Ectodermal cell (in vitro differentiated cells): ENCODE measurements around the gene KLHDC1.
"Not testable (repeated sequence)": the region's sequence is repeated elsewhere in the genome, so short reads cannot be mapped to it uniquely, and the experiment has no call there.

Source experiments
- H3K27ac ChIP-seq: 2 replicates; pipeline ENCODE4 v1.7.0; 2013; ENCODE audit warnings: mild to moderate bottlenecking, low read depth, low read length; ENCODE audit not compliant: insufficient read depth, poor library complexity, severe bottlenecking
- H3K27me3 ChIP-seq: 2 replicates; pipeline ENCODE4 v1.7.0; 2013; ENCODE audit warnings: mild to moderate bottlenecking, low read length; ENCODE audit not compliant: insufficient read depth, control insufficient read depth, poor library complexity, severe bottlenecking
- H3K36me3 ChIP-seq: one replicate; pipeline ENCODE4 v1.7.0; 2013; ENCODE audit warnings: low read length; ENCODE audit not compliant: control insufficient read depth, insufficient read depth
- H3K4me1 ChIP-seq: one replicate; pipeline ENCODE4 v1.7.0; 2013; ENCODE audit warnings: low read length; ENCODE audit not compliant: control insufficient read depth, insufficient read depth
- H3K4me3 ChIP-seq: 2 replicates; pipeline ENCODE4 v1.7.0; 2013; ENCODE audit warnings: low read depth, low read length, control low read depth; ENCODE audit not compliant: insufficient read depth
- H3K9me3 ChIP-seq: 2 replicates; pipeline ENCODE4 v1.7.0; 2013; ENCODE audit warnings: mild to moderate bottlenecking, low read length, moderate library complexity; ENCODE audit not compliant: control insufficient read depth
- WGBS, 2 experiments: methylation state at CpG; one replicate each; pipeline ENCODE4 v1.1.7; 2013; ENCODE audit warnings: missing lambda C conversion rate in 2 of 2; 5-methylcytosine and 5-hydroxymethylcytosine counted together

The KLHDC1 gene

DNA sequence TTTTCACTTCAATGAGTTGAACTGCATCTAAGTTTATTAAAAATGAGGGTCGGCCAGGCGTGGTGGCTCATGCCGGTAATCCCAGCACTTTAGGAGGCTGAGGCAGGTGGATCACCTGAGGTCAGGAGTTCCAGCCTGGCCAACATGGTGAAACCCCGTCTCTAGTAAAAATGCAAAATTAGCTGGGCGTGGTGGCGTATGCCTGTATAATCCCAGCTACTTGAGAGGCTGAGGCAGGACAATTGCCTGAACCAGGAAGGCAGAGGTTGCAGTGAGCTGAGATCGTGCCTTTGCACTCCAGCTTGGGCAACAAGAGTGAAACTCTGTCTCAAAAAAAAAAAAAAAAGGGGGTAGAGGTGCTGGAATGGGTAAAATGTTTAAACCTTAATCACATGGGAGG is 88.1 kb downstream of the KLHDC1 start:
- not testable (repeated sequence) for H3K27me3 ChIP-seq, H3K4me3 ChIP-seq, H3K9me3 ChIP-seq, H3K27ac ChIP-seq, H3K4me1 ChIP-seq
- WGBS, 2 experiments, result 93 to 96% methylated on average over 7 of the region's 7 CpGs
- H3K36me3 ChIP-seq, result peaks cover 52% of the 10 kb centered on the region

GRCh38 chr14:49783394-49784014 is 90.6 kb downstream of the KLHDC1 start:
- 95 to 97% methylated on average over 3 of the region's 3 CpGs for WGBS, 2 experiments
- H3K36me3 ChIP-seq, result peaks cover 66% of the 10 kb centered on the region

GRCh38 chr14:49786315-49786714 is 93.4 kb downstream of the KLHDC1 start:
- WGBS, 2 experiments, result 94 to 100% methylated on average over 2 of the region's 2 CpGs
- Histone ChIP-seq H3K27ac (no peak overlapping the region), H3K27me3 (no peaks in the 10 kb centered on the region), H3K9me3 (no peaks in the 10 kb centered on the region), H3K4me3 (no peak overlapping the region), H3K36me3 (peaks cover 58% of the 10 kb centered on the region), H3K4me1 (no peaks in the 10 kb centered on the region)

More at GRCh38 chr14:49783394-49784014, 90.6 kb downstream of the KLHDC1 start:
- no peaks in the 10 kb centered on the region for H3K4me1 ChIP-seq
- no peaks in the 10 kb centered on the region for H3K9me3 ChIP-seq
- no peak overlapping the region for H3K4me3 ChIP-seq
- no peaks in the 10 kb centered on the region for H3K27me3 ChIP-seq
- H3K27ac ChIP-seq, result no peak overlapping the region

- WGBS, 2 experiments, result 0 to 3% methylated on average over 1 of the region's 1 CpG
- Histone ChIP-seq H3K27me3 (no peaks in the 10 kb centered on the region), H3K36me3 (peaks cover 29% of the 10 kb centered on the region), H3K4me3 (no peak overlapping the region), H3K4me1 (no peaks in the 10 kb centered on the region), H3K9me3 (no peaks in the 10 kb centered on the region), H3K27ac (no peak overlapping the region)
Observed at GRCh38 chr14:49792618-49793017, 99.7 kb downstream of the KLHDC1 start.

GRCh38 chr14:49796025-49796424 is 103.1 kb downstream of the KLHDC1 start:
- 90 to 100% methylated on average over 1 to 2 of the region's 2 CpGs for WGBS, 2 experiments
- Histone ChIP-seq H3K36me3 (peaks cover 26% of the 10 kb centered on the region), H3K4me1 (no peaks in the 10 kb centered on the region), H3K27me3 (no peaks in the 10 kb centered on the region), H3K9me3 (no peaks in the 10 kb centered on the region), H3K27ac (no peak overlapping the region), H3K4me3 (no peak overlapping the region)
